ENCODE data around the gene TNFSF8.

GRCh38 chr9:114878879-114879564 lies 51.4 kb downstream of the TNFSF8 start:
- TF ChIP-seq ZNF274 (IDR thresholded peaks at IDR 0.05; ENCODE audit: low read depth, low read length) (no peak), SUZ12 (IDR thresholded peaks at IDR 0.05; ENCODE audit: extremely low read depth, insufficient read depth, insufficient read length) (no peak)
